ENCODE results near the gene THAP7.

The THAP7 gene

DNA sequence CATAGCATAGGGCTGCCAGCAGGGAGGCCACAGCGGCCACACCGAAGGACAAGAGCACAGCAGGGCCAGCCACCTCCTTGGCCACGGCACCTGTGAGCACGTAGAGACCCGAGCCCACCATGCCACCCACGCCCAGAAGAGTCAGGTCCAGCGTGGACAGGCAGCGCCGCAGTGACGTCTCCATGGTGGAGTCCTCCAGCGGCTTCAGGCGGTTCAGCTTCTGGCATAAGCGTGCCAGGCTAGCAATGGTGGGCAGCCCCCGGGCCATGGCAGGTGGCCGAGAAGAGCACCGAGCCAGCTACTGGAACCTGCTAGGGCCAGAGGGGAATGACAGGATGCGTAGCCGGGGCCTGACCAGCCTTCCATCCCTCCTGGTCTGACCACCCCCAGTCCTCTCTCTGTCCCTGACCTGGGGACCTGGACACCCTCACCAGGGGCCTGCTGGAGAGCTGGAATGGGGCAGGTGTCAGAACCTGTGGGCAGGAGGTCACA, 29.7 kb upstream of the THAP7 start:
- no peak overlapping the region for H3K4me3 ChIP-seq (ENCODE audit: low read depth, low read length, poor library complexity, severe bottlenecking)
- H3K4me1 ChIP-seq (ENCODE audit: insufficient read depth, low read length, severe bottlenecking) = no peaks in the 10 kb centered on the region
- H3K27me3 ChIP-seq (ENCODE audit: insufficient read depth, low read length) = 0 out of 2 replicates have a peak, but pooled peaks cover 6% of the 10 kb centered on the region
- no peak overlapping the region for H3K27ac ChIP-seq (ENCODE audit: low read depth, low read length, poor library complexity, severe bottlenecking)
- no peak for TF ChIP-seq EZH2 (IDR thresholded peaks at IDR 0.05; ENCODE audit: borderline replicate concordance, low read length)
- TF ChIP-seq, protein P1, sequence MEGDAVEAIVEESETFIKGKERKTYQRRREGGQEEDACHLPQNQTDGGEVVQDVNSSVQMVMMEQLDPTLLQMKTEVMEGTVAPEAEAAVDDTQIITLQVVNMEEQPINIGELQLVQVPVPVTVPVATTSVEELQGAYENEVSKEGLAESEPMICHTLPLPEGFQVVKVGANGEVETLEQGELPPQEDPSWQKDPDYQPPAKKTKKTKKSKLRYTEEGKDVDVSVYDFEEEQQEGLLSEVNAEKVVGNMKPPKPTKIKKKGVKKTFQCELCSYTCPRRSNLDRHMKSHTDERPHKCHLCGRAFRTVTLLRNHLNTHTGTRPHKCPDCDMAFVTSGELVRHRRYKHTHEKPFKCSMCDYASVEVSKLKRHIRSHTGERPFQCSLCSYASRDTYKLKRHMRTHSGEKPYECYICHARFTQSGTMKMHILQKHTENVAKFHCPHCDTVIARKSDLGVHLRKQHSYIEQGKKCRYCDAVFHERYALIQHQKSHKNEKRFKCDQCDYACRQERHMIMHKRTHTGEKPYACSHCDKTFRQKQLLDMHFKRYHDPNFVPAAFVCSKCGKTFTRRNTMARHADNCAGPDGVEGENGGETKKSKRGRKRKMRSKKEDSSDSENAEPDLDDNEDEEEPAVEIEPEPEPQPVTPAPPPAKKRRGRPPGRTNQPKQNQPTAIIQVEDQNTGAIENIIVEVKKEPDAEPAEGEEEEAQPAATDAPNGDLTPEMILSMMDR (IDR thresholded peaks at IDR 0.05; ENCODE audit: low read length) = no peak
- H3F3A ChIP-seq (ENCODE audit: insufficient read depth, low read length) = no peaks in the 10 kb centered on the region
- H3K9ac ChIP-seq (ENCODE audit: low read length) = no peak overlapping the region
- no peaks in the 10 kb centered on the region for H3K9me3 ChIP-seq (ENCODE audit: low read length)
- no peaks in the 10 kb centered on the region for H4K20me1 ChIP-seq (ENCODE audit: insufficient read depth, low read length)
- H3K4me2 ChIP-seq (ENCODE audit: low read length) = no peak overlapping the region
- H3K9me2 ChIP-seq (ENCODE audit: low read depth, low read length) = no peaks in the 10 kb centered on the region
- no peaks in the 10 kb centered on the region for H3K79me2 ChIP-seq (ENCODE audit: insufficient read depth, low read length)
- no peak overlapping the region for H2AFZ ChIP-seq (ENCODE audit: low read length)
- H3K36me3 ChIP-seq (ENCODE audit: insufficient read depth, low read length) = no peaks in the 10 kb centered on the region

DNA sequence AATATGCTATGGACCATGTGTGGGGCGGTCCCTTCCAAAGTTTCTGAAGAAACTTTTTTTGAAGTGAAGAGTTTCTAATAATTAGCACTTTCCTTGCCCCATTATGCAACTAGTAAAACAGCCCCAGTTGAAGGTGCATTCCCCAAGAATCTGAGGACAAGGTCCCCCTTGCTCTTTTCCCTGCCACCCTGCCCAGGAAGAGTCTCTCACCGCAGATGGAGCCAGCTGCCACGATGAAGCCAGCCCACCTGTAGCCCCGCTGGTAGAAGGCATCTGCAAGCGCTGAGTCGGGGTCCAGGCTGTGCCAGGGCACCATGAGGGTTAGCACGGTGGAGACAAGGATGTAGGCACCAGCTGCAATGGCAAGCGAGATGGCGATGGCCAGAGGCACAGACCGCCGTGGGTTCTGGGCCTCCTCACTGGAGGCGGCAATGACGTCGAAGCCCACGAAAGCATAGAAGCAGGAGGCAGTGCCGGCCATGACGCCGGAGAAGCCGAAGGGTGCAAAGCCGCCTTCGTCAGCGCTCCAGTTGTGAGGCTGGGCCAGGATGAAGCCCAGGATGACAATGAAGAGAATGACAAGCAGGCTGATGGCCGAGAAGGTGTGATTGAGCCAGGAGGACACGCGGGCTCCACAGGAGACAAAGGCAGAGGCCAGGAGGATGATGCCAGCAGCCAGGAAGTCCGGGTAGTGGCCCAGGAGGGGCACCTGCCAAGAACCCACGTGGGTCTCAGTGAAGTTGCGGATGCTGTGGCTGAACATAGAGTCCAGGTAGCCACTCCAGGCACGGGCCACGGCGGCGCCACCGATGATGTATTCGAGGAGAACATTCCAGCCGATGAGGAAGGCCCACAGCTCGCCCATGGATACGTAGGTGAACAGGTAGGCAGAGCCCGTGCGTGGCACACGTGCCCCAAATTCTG, 29.0 kb upstream of the THAP7 start:
- Histone ChIP-seq H3F3A (ENCODE audit: insufficient read depth, low read length) (no peaks in the 10 kb centered on the region), H4K20me1 (ENCODE audit: insufficient read depth, low read length) (no peaks in the 10 kb centered on the region), H3K9ac (ENCODE audit: low read length) (no peak overlapping the region), H3K9me3 (ENCODE audit: low read length) (no peaks in the 10 kb centered on the region), H3K79me2 (ENCODE audit: insufficient read depth, low read length) (no peaks in the 10 kb centered on the region), H3K9me2 (ENCODE audit: low read depth, low read length) (no peaks in the 10 kb centered on the region), H2AFZ (ENCODE audit: low read length) (no peak overlapping the region), H3K27ac (ENCODE audit: low read depth, low read length, poor library complexity, severe bottlenecking) (no peak overlapping the region), H3K27me3 (ENCODE audit: insufficient read depth, low read length) (0 out of 2 replicates have a peak, but pooled peaks cover 6% of the 10 kb centered on the region), H3K36me3 (ENCODE audit: insufficient read depth, low read length) (no peaks in the 10 kb centered on the region), H3K4me1 (ENCODE audit: insufficient read depth, low read length, severe bottlenecking) (no peaks in the 10 kb centered on the region), H3K4me3 (ENCODE audit: low read depth, low read length, poor library complexity, severe bottlenecking) (no peak overlapping the region), H3K4me2 (ENCODE audit: low read length) (no peak overlapping the region)
- TF ChIP-seq, protein P1 (IDR thresholded peaks at IDR 0.05; ENCODE audit: low read length) = no peak
- TF ChIP-seq EZH2 (IDR thresholded peaks at IDR 0.05; ENCODE audit: borderline replicate concordance, low read length) = no peak

DNA sequence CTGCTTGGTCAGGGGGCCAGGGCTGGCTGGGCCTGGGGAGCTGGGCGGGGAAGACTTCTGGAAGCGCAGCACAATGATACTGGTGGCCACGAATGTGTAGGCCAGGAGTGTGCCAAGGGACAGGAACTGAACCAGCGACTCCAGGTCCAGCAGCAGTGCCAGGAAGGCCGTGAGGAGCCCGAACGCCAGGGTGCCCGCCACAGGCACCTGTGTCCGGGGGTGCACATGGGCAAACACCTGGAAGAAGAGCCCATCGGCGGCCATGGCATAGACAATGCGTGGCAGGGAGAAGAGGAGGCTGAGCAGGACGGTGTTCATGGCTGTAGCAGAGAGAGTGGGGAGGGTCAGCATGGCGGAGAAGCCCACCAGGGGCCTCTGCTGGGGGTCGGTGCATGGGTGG, 28.1 kb upstream of the THAP7 start:
- no peak overlapping the region for H3K4me3 ChIP-seq (ENCODE audit: low read depth, low read length, poor library complexity, severe bottlenecking)
- no peaks in the 10 kb centered on the region for H3F3A ChIP-seq (ENCODE audit: insufficient read depth, low read length)
- H3K27ac ChIP-seq (ENCODE audit: low read depth, low read length, poor library complexity, severe bottlenecking) = no peak overlapping the region
- no peak for TF ChIP-seq EZH2 (IDR thresholded peaks at IDR 0.05; ENCODE audit: borderline replicate concordance, low read length)
- TF ChIP-seq, protein P1 (IDR thresholded peaks at IDR 0.05; ENCODE audit: low read length) = no peak
- no peak overlapping the region for H3K9ac ChIP-seq (ENCODE audit: low read length)
- no peaks in the 10 kb centered on the region for H3K79me2 ChIP-seq (ENCODE audit: insufficient read depth, low read length)
- no peaks in the 10 kb centered on the region for H3K9me2 ChIP-seq (ENCODE audit: low read depth, low read length)
- H3K9me3 ChIP-seq (ENCODE audit: low read length) = no peaks in the 10 kb centered on the region
- H3K27me3 ChIP-seq (ENCODE audit: insufficient read depth, low read length) = 0 out of 2 replicates have a peak, but pooled peaks cover 6% of the 10 kb centered on the region
- H3K36me3 ChIP-seq (ENCODE audit: insufficient read depth, low read length) = no peaks in the 10 kb centered on the region
- no peaks in the 10 kb centered on the region for H4K20me1 ChIP-seq (ENCODE audit: insufficient read depth, low read length)
- H3K4me2 ChIP-seq (ENCODE audit: low read length) = no peak overlapping the region
- no peaks in the 10 kb centered on the region for H3K4me1 ChIP-seq (ENCODE audit: insufficient read depth, low read length, severe bottlenecking)
- no peak overlapping the region for H2AFZ ChIP-seq (ENCODE audit: low read length)
